GM12864 (cell line): ENCODE results near the gene CDK5RAP2.

Experiments
- DNase-seq: peaks from one replicate; pipeline ENCODE4 v3.0.0-alpha.2; 2011; ENCODE audit warnings: low read depth
- H3K4me3 ChIP-seq: 2 replicates; pipeline ENCODE4 v1.5.1; 2011; ENCODE audit warnings: mild to moderate bottlenecking, low read depth, low read length, control low read depth
- TF ChIP-seq, protein P1 (sequence below): IDR thresholded peaks from 2 replicates; pipeline ENCODE4 v1.5.1; 2011; ENCODE audit warnings: low read depth, mild to moderate bottlenecking, moderate library complexity, low read length, control low read depth, inconsistent platforms; ENCODE audit errors: missing control alignments

Gene CDK5RAP2

DNA sequence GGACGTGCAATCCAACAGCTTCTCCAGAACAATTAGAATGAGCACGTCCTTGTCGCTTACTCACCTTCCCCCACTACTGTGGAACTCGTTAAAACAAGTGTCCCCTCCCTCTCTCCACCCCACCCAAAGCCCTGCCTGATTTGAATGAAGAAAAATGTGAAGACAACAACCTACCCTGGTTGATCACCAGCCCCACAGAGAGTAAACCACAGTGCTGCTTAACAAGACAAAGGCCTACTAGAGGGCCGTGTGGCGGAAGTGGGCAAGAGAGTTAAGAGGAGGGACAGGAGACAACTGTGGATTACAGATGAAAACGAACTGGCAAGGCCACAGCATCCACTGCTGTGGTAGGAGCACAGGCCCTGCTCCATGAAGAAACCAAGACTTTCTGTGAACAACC is 51.1 kb downstream of the CDK5RAP2 start:
- TF ChIP-seq, protein P1, sequence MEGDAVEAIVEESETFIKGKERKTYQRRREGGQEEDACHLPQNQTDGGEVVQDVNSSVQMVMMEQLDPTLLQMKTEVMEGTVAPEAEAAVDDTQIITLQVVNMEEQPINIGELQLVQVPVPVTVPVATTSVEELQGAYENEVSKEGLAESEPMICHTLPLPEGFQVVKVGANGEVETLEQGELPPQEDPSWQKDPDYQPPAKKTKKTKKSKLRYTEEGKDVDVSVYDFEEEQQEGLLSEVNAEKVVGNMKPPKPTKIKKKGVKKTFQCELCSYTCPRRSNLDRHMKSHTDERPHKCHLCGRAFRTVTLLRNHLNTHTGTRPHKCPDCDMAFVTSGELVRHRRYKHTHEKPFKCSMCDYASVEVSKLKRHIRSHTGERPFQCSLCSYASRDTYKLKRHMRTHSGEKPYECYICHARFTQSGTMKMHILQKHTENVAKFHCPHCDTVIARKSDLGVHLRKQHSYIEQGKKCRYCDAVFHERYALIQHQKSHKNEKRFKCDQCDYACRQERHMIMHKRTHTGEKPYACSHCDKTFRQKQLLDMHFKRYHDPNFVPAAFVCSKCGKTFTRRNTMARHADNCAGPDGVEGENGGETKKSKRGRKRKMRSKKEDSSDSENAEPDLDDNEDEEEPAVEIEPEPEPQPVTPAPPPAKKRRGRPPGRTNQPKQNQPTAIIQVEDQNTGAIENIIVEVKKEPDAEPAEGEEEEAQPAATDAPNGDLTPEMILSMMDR, result no peak
- no peak overlapping the region for H3K4me3 ChIP-seq
- DNase-seq, result no peak

DNA sequence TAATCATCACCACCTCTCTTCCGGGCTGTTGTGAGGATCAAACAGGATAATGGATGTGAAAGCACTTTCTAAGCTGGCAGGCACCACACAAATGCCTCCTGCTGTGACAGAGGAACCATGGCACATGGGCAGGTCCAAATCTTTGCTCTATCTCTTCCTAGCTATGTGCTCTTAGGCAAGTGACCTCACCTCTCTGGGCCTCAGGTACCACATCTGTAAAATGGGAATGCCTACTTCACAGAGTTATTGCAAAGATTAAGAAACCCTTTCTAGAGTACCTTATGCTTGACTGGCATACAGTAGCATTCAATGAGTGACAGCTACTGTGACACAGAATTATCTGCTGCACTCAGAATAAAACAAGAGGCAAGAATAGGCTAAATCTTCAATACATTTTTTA is 51.6 kb downstream of the CDK5RAP2 start:
- no peak overlapping the region for H3K4me3 ChIP-seq
- no peak for DNase-seq
- TF ChIP-seq, protein P1, result no peak

DNA sequence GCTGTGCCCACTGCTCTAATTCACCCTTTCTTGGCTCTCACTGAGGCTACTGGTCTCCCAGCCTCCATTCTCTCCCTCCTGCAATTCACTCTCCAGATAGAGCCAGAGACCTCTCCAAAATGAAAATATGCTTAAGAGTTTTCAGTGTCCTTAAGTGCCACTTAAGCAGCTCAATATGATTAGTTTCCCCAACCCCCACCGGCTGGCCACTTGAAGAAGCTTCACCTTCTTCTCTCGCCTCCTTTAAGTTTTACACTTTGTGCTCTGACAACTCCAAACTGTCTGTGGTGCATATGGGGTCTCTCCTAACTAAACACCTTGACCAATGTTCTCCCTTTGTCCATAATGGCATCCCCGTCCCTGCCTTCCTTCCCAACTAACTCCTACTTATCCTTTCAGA is 53.4 kb downstream of the CDK5RAP2 start:
- no peak overlapping the region for H3K4me3 ChIP-seq
- no peak for DNase-seq
- TF ChIP-seq, protein P1, result no peak

DNA sequence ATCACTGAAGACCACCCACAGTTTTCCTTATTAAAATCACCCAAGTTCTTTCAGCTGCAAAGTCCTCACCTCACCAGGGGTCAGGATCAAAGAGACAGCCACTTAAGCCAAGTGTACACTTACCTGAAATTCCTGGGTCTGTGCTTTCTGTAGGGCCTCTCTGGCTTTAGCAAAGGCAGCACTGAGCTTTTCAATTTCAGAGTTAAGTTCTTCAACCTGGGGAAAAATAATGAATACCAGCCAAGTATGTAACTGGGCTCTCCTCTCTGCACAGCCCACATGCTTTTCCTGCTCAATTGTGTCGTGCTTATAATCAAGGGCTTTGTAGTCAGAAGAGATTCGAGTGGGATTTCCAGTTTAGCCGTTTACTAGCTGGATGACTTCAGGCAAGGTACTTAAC is 55.1 kb downstream of the CDK5RAP2 start:
- DNase-seq, result no peak
- H3K4me3 ChIP-seq, result no peak overlapping the region
- TF ChIP-seq, protein P1, result no peak

DNA sequence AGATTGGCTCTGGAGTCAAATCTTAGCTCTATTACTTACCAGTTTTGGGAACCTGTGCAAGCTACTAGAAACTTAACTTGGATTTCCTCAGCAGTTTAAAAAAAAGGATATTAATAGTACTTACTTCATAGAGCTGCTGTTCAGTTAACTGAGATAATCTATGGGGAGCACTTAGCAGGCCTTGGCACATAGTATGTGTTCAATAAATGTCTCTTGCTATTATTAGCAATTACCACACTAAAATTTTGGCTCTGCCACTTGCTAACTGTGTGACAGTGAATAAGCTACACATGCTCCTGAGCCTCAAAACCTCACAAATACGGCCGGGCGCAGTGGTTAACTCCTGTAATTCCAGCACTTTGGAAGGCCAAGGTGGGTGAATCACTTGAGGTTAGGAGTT is 55.9 kb downstream of the CDK5RAP2 start:
- no peak for DNase-seq
- no peak overlapping the region for H3K4me3 ChIP-seq
- TF ChIP-seq, protein P1, result no peak

DNA sequence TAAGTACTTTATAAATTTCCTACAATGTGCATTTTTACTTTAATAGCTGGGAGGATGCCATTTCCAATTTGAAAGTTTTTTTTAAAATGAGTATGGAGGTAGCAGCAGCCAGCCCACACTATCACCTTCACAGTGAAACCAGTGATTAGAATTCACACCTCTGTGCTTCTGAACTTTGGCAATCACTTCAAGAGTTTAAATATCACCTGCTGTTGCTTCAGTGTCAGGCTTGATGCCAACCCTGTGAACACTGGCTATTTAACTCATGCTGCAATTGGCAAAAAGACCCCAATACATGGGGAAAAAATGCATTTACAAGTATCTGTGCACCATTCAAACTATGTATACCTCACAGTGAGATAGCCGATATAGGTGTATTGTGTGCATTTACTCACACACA is 57.4 kb downstream of the CDK5RAP2 start:
- TF ChIP-seq, protein P1, result no peak
- DNase-seq, result no peak
- H3K4me3 ChIP-seq, result no peak overlapping the region

DNA sequence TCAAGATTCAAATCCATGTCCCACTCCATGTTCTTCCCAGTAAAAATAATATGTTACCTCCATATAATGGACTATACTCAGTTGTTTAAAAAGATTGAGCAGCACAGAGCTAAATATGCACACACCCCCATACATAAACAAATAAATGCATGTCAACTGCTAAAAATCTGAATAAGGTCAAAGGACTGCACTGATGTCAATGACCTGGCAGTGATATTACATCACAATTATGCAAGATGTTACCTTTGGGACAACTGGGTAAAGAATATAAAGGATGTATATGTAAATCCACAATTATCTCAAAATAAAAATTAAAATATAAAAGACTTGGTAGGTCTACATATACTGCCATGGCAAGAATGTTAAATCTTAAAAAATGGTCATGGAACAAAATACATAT is 57.9 kb downstream of the CDK5RAP2 start:
- H3K4me3 ChIP-seq, result no peak overlapping the region
- TF ChIP-seq, protein P1, result no peak
- DNase-seq, result no peak
